ENCODE measurements around the gene SPANXN2.
"Not testable (repeated sequence)": the region's sequence is repeated elsewhere in the genome, so short reads cannot be mapped to it uniquely, and the experiment has no call there.

Gene SPANXN2

GRCh38 chrX:143720652-143721051 lies at the start of gene SPANXN2:
Gene SPANXN2, minus strand, starts transcription at chrX:143720752. Its CDS starts 84 bp downstream, at chrX:143720668.
- not testable (repeated sequence) for DNase-seq

- no peak for DNase-seq
Observed at GRCh38 chrX:143768976-143769375, 48.4 kb upstream of the SPANXN2 start.

GRCh38 chrX:143767789-143768188 lies 47.2 kb upstream of the SPANXN2 start:
- not testable (repeated sequence) for DNase-seq

GRCh38 chrX:143757887-143758286 lies 37.3 kb upstream of the SPANXN2 start:
- DNase-seq = no peak

GRCh38 chrX:143757375-143757774 lies 36.8 kb upstream of the SPANXN2 start:
- DNase-seq = no peak

GRCh38 chrX:143754183-143754582 lies 33.6 kb upstream of the SPANXN2 start:
- DNase-seq = no peak

GRCh38 chrX:143733866-143734265 lies 13.3 kb upstream of the SPANXN2 start:
- DNase-seq = no peak

GRCh38 chrX:143726296-143726695 lies 5.7 kb upstream of the SPANXN2 start:
- DNase-seq = no peak

GRCh38 chrX:143701460-143701859 lies 19.1 kb downstream of the SPANXN2 start:
- DNase-seq = no peak

GRCh38 chrX:143694885-143695284 lies 25.7 kb downstream of the SPANXN2 start:
- DNase-seq = no peak

- no peak for DNase-seq
Observed at GRCh38 chrX:143683486-143683885, 37.1 kb downstream of the SPANXN2 start.

GRCh38 chrX:143674926-143675325 lies 45.6 kb downstream of the SPANXN2 start:
- no peak for DNase-seq

- DNase-seq = no peak
Observed at GRCh38 chrX:143669395-143669794, 51.2 kb downstream of the SPANXN2 start.

- DNase-seq = no peak
Observed at GRCh38 chrX:143664302-143664701, 56.2 kb downstream of the SPANXN2 start.

GRCh38 chrX:143663755-143664154 lies 56.8 kb downstream of the SPANXN2 start:
- DNase-seq = no peak

Data from NCI-H2171 (cell line).